Calu3 (cell line): Measurements from ENCODE around the gene CAMK1D. TPM values are rescaled to one million over a fixed set of nuclear protein-coding genes. Genes with fewer than 3 reads are reported as not detected.

Experiments
- BruUV-seq: library from RNA; stranded (reverse); fragments of 400-500 nt; replicated peaks from 2 replicates; lab custom pipeline; 2021; lab: Mats Ljungman, UMichigan
- CTCF ChIA-PET: fragments of 300-600 bp; sonication (Branson Sonifier 250); formaldehyde crosslinking; loops from one replicate; lab custom pipeline; 2022; ENCODE audit warnings: antibody characterized with exemption; lab: Charles Lee
- DNase-seq: peaks from one replicate; pipeline ENCODE4 v3.0.0; 2022
- H3K27ac Mint-ChIP-seq: one replicate; pipeline ENCODE4 v1.8.0; 2022; ENCODE audit warnings: mixed read lengths; ENCODE audit not compliant: unreplicated experiment
- H3K27me3 Mint-ChIP-seq: one replicate; pipeline ENCODE4 v1.8.0; 2022; ENCODE audit warnings: mixed read lengths; ENCODE audit not compliant: unreplicated experiment
- H3K36me3 Mint-ChIP-seq: one replicate; pipeline ENCODE4 v1.8.0; 2022; ENCODE audit warnings: mild to moderate bottlenecking, moderate library complexity, mixed read lengths; ENCODE audit not compliant: insufficient read depth, unreplicated experiment
- H3K4me1 Mint-ChIP-seq: one replicate; pipeline ENCODE4 v1.8.0; 2022; ENCODE audit warnings: mild to moderate bottlenecking, low read depth, mixed read lengths; ENCODE audit not compliant: unreplicated experiment
- H3K4me3 Mint-ChIP-seq: one replicate; pipeline ENCODE4 v1.8.0; 2022; ENCODE audit warnings: mild to moderate bottlenecking, low read depth, moderate library complexity, mixed read lengths; ENCODE audit not compliant: unreplicated experiment
- H3K9me3 Mint-ChIP-seq: one replicate; pipeline ENCODE4 v1.8.0; 2022; ENCODE audit warnings: low read depth, mixed read lengths; ENCODE audit not compliant: unreplicated experiment
- intact Hi-C: fragments of 100-400 bp; cut with micrococcal nuclease; formaldehyde crosslinking; loops from one replicate; pipeline ENCODE4 v1.10.0; 2022; ENCODE audit not compliant: unreplicated experiment
- total RNA-seq: library from RNA; stranded (reverse); gene quantifications from 2 replicates; pipeline ENCODE4 v1.2.3, GENCODE V29; 2022
- TF ChIP-seq, protein P1 (sequence below): fragments of 200-600 bp; IDR thresholded peaks from one replicate; pipeline ENCODE4 v1.8.0; 2022; ENCODE audit warnings: antibody characterized with exemption; ENCODE audit not compliant: unreplicated experiment

CAMK1D gene
- total RNA-seq, 1 experiment from 2014 or later: 2.6 TPM

DNA sequence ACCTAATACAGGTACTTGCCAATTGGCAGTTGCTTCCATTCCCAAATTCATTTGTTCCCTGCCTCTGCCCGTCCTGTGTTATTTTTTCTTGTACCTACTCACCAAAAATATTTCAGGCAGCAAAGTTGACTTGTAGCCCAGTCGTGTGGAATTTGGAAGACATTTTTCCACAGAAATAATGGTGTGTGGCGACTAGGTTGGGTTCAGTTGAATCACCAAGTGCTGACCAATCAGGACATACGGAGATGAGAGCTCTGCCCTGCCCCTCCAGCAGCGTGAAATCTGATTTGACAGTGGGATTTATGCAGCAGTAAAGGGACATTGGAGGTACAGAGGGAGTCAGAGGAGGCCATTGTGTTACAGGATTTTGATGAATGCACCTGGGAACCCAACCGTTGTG lies 435.3 kb downstream of the CAMK1D start:
- no peak overlapping the region for H3K4me3 Mint-ChIP-seq
- no peak overlapping the region for H3K27ac Mint-ChIP-seq
- no peaks in the 10 kb centered on the region for H3K36me3 Mint-ChIP-seq
- CTCF ChIA-PET: no interaction called here
- no TSS peak for BruUV-seq
- peaks cover 92% of the 10 kb centered on the region for H3K27me3 Mint-ChIP-seq
- H3K9me3 Mint-ChIP-seq: no peaks in the 10 kb centered on the region
- intact Hi-C loops: loop anchor here (10.0 kb wide), 1 partner anchor 60 kb away; no protein-coding TSS in a partner anchor
- TF ChIP-seq, protein P1, sequence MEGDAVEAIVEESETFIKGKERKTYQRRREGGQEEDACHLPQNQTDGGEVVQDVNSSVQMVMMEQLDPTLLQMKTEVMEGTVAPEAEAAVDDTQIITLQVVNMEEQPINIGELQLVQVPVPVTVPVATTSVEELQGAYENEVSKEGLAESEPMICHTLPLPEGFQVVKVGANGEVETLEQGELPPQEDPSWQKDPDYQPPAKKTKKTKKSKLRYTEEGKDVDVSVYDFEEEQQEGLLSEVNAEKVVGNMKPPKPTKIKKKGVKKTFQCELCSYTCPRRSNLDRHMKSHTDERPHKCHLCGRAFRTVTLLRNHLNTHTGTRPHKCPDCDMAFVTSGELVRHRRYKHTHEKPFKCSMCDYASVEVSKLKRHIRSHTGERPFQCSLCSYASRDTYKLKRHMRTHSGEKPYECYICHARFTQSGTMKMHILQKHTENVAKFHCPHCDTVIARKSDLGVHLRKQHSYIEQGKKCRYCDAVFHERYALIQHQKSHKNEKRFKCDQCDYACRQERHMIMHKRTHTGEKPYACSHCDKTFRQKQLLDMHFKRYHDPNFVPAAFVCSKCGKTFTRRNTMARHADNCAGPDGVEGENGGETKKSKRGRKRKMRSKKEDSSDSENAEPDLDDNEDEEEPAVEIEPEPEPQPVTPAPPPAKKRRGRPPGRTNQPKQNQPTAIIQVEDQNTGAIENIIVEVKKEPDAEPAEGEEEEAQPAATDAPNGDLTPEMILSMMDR: no peak
- no peaks in the 10 kb centered on the region for H3K4me1 Mint-ChIP-seq
- DNase-seq: no peak

DNA sequence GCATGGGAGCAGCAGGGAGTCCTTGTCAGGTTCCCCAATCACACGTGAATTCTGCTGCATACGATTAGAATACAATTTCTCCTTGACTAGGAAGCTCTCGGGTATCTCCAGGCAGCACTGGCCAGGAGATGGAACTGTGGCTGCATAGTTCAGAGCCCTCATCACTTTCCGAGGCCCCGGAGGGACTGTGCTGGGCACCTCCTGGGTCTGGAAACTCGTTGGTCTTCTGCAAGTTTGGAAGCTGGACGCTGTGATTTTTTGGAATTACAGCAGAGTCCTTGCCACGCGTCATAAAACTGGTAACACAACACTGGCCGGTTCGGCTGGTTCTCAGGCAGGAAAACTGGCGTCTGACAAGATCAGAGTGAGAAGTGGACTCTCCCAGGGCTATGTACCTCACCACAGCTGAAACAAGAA lies 436.1 kb downstream of the CAMK1D start:
- CTCF ChIA-PET: no interaction called here
- no TSS peak for BruUV-seq
- DNase-seq: no peak
- no peak overlapping the region for H3K27ac Mint-ChIP-seq
- H3K9me3 Mint-ChIP-seq: no peaks in the 10 kb centered on the region
- no peaks in the 10 kb centered on the region for H3K4me1 Mint-ChIP-seq
- intact Hi-C loops: loop anchor here (10.0 kb wide), 1 partner anchor 59 kb away; no protein-coding TSS in a partner anchor
- no peaks in the 10 kb centered on the region for H3K36me3 Mint-ChIP-seq
- H3K27me3 Mint-ChIP-seq: peaks cover 92% of the 10 kb centered on the region
- H3K4me3 Mint-ChIP-seq: no peak overlapping the region
- TF ChIP-seq, protein P1: no peak

DNA sequence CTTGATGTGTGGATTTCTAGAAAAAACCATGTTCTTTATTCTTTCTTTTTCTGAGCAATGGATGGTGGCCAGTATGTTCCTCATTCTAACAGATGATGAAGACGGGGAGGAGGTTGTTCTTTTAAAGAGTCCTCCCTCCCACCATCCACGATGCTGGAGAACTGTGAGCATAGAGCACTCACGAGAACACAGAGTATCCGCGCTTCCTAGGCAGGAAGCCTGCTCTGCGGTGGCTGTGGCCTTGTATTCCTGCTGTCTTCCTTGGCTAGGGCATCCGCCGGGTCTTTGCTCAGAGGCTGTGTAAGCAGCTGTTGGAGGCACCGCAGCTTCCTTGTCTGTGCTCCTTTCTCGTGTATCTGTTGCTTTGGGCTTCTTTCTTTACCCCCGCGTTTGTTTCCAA lies 437.9 kb downstream of the CAMK1D start:
- no peak for DNase-seq
- Mint-ChIP-seq H3K27ac (no peak overlapping the region), H3K4me1 (no peaks in the 10 kb centered on the region), H3K9me3 (no peaks in the 10 kb centered on the region), H3K4me3 (no peak overlapping the region), H3K36me3 (no peaks in the 10 kb centered on the region), H3K27me3 (peaks cover 88% of the 10 kb centered on the region)
- CTCF ChIA-PET: no interaction called here
- TF ChIP-seq, protein P1: no peak
- no TSS peak for BruUV-seq
- intact Hi-C loops: loop anchor here (10.0 kb wide), 1 partner anchor 58 kb away; no protein-coding TSS in a partner anchor

DNA sequence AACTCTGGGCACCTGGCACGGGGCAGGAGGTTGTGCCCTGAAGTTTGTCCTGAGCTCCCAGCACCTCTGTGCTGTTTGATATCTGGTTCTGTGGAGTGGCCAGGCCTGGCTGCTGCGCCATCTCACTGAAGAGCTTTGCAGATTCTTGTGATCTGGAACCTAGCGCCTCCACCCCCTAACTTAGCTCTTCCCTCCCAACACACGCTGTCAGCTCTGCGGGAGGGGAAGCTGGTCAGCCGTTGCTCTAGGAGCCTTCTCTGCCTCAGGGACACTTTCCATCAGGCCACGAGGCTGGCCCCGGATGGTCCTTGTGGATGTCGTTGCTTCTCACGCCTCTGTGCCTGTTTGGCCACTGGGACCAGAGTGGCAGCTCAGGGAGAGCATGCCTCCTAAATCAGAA lies 438.9 kb downstream of the CAMK1D start:
- Mint-ChIP-seq H3K27ac (no peak overlapping the region), H3K4me3 (no peak overlapping the region), H3K36me3 (no peaks in the 10 kb centered on the region), H3K9me3 (no peaks in the 10 kb centered on the region), H3K27me3 (peaks cover 84% of the 10 kb centered on the region), H3K4me1 (no peaks in the 10 kb centered on the region)
- intact Hi-C loops: loop anchor here (10.0 kb wide), 1 partner anchor 57 kb away; no protein-coding TSS in a partner anchor
- TF ChIP-seq, protein P1: no peak
- no TSS peak for BruUV-seq
- CTCF ChIA-PET: no interaction called here
- no peak for DNase-seq
